HG03571 (cell line): ENCODE results near the gene IL1RAPL2.
"Not testable (repeated sequence)": the region's sequence is repeated elsewhere in the genome, so short reads cannot be mapped to it uniquely, and the experiment has no call there.

ENCODE experiments used
- ATAC-seq: cut with Tn5 transposase; IDR thresholded peaks from one replicate; pipeline ENCODE4 v1.9.1; 2021; ENCODE audit not compliant: unreplicated experiment

IL1RAPL2 gene

DNA sequence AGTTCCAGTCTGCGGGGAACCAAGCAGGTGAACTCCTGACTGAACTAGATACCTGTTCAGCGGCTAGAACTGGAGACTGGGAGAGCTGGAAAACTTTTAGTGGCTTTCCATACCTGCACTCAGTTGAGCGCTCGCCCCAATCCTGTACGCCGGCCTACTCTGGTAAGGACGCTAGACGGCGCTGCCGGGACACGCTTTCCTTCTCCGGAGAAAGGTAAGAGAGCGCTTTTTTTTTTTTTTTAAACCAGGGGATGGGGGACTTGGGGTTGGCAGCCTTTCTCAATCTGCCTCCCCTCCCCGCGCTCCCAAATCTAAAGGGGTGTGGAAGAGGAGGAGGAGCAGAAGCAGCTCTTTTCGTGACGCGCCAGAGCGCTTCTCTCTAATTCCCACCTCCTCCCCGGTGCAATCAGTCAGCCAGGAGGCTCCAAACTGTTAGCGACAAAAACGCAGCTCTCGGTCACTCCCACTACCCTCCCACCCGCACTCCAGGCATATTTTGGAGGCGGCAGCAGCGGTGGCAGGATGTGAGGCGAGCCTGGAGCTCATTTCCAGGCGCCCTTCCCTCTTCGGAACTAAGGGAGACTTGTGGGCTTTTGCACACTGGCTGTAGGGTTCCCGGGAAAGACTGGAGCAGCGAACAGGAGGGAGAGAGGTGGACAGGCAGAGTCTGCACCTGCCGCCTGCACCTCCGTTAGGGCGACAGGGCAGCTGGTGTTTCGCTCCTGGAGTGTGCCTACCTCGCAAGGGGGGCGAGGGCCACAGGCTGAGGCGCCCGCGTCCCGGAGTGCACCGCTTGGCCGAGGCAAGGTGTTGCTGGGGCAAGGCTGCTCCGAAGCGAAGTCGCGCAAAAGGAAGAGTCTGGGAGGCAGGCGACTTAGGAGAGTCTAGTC is at the start of gene IL1RAPL2:
TSS of gene IL1RAPL2 (plus strand) at position 409 of the 890 bp plus-strand sequence.
- no peak for ATAC-seq

DNA sequence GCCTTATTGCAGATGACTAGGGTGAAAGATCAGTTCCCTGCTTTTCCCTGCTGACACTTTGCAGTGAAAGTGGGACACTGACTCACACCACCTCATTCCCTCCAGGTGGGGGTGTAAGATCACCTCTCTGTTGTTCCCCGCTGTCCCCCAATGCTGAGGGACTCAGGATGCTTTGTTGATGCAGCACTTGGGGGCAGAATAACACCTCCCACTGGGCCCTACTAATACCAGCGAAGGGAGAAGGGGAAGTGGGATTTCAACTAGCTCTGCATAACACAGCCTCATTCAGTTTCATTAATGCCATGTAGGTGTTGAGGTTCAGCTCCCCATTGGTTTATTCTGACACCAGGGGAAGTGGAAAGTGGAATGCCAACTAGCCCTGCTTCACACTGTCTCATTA is 43.6 kb upstream of the IL1RAPL2 start:
- no peak for ATAC-seq

DNA sequence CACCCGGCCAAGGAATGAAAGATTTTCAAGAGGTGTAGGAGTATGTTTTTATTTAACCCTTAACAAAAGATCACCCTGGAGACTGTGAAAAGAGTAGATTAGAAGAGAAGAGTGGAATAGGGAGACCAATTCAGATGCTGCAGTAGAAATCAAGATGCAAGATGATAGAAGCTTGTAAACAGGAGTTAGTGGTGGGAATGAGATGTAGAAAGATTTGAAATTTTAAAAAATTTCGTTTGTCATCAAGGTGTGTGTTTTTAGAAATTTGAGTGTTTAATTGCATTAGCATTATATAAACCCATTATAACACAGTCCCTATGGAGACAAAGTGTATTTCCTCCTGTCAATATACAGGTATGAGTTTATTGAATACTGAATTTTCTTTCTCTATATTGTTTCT is 42.1 kb upstream of the IL1RAPL2 start:
- no peak for ATAC-seq

DNA sequence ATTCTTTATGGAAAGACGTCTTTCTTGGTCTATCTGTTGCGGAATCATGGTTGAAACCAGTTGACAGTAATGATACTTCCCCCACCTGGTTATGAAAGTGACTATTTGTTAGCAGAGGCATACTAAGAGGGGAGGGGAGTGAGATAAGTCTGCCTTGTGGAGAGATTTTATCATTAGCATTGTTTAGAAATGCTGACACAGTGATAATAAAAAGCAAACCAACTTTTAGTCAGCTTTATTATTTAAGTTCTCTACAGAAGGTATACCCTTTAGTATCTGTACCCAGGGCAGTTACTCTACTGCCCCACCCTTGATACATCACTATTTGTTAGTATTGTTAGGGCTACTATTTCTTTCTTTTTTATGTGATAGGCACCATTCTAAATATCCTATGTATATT is 26.9 kb upstream of the IL1RAPL2 start:
- ATAC-seq, result no peak

DNA sequence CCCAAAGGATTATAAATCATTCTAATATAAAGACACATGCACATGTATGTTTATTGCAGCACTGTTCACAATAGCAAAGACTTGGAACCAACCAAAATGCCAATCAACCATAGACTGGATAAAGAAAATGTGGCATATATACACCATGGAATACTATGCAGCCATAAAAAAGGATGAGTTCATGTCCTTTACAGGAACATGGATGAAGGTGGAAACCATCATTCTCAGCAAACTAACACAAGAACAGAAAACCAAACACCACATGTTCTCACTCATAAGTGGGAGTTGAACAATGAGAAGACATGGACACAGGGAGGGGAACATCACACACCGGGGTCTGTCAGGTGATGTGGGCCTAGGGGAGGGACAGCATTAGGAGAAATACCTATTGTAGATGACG is 23.6 kb upstream of the IL1RAPL2 start:
- not testable (repeated sequence) for ATAC-seq

DNA sequence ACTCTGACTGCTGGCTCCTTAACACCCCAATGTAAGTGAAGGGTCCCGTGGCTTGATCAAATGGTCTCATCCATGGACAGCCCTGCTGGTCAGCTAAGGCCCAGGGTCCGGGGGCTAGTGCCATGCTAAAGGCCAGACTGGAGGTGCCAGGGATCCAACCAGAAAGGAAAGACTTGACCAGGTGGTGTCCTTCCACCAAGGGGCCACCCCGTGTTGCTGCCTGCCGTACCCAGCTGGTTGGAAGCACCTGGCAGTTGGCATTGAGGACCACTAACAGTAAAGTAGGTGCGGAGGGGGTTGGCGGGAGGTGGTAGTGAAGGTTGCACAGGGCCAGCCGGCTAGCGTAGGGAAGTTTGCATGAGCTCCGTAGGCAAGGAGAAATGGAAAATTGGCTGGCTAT is 1.7 kb upstream of the IL1RAPL2 start:
- ATAC-seq, result no peak

DNA sequence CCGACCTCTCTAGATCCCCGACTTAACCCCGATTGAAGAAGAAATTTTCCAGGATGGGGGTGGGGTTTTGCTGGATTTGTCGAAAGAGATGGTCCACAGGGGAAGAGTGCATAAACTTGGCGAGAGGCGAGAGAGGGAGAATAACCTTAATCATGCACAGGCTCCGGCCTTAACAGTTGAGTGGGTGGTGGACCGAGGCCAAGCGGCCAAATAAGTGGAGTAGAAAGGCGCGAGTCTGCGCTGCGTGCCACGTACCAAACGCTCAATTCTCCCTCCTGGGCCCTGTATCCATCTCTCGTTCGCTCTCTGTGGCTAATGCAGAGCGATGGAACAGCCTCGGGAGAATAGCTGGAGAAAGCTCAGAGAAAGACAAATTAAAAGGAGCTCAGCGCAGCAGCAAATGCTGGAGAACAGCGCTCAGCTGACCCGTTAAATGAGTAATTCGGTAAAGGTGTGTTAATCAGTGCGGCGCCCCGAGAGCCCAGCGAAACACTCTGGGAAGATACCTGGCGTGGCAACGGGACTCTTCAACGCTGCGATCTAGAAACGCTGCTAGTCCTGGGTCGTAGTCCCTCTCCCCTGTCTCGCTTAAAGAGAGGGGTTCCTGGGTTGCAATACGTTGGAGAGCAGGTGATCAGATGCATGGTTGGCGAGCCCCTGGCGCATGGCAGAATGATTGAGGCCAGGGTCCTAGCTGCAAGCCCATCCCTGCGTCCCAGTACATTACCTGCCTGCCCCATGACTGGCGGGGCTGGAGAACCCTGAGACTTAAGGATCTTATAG is 887 bp upstream of the IL1RAPL2 start:
- ATAC-seq, result no peak

DNA sequence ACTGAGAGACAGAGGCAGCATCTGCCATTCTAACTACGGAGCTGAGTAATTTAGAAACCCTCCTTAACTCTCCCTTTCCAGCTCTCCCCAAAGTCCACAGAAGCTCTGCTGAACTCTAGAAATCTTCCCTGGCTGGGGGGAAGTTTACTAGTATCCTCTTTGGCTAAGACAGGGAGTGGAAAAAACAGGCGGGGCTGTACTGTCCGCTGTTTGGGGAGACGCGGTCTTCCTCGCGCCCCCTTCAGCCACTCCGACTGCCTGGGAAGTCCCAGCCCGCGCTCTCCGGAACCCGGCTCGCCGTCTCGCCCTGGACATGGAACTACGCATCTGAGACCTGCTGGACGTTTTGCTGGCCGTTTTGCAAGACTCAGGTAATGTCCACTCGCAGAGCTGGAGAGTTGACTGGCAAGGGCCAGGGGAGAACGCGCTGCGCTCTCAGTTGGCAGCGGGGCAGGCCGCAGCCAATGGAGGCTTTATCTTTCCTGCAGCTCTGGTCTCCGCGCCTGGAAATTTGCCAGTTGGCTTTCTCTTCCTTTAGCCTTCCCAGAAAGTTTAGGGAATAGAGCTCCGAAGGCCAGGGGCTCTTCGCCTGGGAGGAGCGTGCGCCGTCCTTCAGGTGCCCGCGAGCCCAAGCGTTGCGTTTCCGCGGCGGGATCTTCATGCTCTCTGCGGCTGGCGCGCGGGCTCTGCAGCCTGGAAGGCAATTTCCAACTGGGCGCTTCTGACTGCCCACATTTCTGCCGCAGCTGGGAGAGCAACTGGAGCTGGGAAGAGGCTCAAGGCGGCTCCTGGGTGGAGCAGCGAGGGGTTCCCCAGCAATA is 892 bp downstream of the IL1RAPL2 start:
- ATAC-seq, result no peak

DNA sequence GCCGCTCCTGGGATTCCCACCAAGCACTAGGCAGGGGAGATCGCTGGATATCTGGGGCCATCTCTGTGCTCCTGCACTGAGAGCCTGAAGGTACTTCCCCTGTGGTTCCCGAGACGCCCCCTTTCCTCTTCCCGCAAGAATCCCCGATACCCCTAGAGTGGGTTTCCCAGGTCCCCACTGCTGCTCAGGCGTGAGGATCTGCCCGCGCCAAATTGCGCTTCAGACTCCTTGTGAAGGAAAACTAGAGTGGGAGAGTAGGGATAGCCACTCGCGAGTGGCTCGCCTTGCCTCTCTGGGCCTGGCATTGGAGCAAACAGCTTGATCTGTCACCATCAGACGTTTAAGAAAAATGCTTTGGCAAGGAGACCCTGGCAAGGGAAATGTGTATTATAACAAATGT is 1.5 kb downstream of the IL1RAPL2 start:
- no peak for ATAC-seq

DNA sequence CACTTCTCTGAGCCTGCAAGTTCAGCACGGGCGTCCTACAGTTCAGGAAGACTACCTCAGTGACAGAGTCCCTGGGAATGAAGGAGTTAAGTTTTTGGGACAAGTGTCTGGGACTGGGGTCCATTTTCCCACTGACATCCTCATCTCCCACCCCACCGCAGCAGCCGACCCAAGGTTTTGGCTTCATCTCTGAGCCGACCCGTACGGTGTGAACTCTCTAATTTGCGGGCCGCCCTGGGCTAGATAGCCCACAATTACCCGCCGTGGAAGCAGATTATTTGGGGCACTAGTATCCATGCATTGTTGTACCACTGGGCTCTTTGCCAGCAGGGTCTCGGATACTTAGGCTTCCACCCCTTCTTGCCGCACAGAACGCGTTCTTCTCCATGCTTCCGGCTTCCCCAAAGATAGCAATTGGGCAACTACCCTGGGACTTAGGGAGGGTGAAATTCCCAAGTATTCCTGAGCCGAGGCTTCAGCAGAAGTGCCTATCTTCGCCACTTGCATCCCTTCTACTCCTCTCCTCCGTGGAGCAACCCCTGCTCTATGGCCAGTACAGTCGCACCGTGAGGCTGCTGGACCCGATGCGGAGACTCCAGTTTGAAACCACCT is 2.4 kb downstream of the IL1RAPL2 start:
- ATAC-seq, result no peak

DNA sequence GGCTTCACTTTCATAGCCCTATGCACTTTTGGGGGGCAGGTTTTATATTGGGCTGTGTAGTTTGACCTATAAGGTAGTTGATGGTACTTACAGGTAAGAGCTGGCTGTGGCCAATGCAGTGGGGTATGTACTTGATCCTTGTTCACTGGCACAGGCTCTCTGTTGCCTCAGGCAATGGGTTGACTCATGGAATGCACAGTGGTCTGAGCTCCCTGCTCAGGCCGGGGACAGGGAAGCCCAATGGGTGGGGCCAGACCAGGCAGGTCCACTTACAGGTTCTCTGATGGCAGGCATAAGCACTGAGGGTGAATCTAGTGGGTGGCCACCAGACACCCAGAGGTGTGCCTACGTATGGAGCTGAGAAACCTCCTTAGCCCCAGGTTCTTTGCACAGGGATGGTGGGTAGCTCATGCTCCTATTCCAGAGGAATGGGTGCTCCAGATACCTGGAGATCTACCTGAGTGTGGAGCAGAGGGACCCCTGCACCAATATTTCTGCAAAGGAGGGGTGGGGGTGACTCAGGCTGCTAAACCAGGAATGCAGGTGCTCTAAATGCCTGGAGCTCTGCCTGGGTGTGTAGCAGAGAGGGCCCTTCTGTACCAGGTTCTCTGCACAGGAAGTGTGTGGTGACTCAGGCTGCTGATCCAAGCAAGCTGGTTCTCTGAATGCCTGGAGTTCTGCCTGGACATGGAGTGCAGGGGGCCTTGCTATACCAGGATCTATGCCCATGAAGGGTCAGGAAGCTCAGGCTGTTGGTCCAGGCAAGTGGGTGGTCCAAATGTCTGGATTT is 52.3 kb downstream of the IL1RAPL2 start:
- ATAC-seq, result no peak

DNA sequence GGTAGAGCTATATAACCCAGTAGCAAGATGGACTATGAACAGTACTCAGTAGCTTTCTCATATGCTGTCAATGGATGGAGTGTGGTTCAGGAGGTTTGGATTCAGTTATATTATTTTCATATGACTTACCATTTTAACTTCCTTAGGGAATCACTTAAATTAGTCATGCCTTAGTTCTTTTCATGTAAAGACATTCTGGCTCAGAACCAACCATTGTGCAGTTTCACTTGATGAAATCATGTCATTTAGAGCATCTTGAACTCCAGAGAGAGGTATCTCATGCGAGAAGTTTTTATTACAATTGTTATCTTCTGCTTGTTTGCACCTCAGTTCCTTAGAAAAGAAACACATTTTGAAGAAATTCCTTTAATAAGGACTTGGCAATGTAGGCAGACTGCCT is 55.8 kb downstream of the IL1RAPL2 start:
- ATAC-seq, result no peak

DNA sequence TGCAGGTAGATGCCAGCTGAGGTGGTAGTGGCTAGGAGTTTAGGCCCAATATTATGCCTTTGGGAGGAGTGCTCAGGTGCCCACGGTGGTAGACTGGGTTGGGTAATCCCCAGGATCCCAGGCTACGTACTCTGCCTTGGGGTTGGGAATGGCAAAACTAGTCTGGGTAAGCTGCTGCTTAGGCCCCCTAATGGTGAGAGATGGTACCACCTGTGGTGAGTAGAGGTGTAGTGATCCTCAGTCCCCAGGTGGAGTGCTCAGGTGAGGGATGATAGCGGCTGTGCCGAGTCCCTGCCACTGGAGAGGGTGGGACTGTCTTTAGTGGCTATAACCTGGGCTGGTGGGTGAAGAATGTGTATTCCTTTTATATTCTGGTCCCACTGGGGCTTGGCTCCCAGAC is 75.2 kb downstream of the IL1RAPL2 start:
- ATAC-seq, result no peak

DNA sequence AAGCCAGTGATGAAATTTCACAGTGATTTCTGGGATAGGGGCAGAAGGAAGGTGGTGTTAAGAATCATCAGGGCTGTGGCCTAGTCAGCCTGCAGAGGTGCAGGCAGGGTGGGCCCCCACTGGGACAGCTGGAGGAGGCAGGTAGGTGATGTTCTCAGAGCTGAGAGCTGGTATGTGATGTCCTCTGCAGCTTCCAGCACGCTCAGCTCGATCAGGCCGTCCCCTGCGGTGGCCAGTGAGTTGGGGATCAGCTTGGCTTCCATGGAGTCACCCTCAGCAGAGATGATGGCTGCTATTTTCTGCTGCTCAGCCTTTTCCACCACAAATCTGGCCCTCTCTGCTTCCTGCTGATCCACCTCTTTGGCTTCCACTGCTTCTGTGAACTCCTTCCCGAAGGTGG is 81.1 kb downstream of the IL1RAPL2 start:
- no peak for ATAC-seq

DNA sequence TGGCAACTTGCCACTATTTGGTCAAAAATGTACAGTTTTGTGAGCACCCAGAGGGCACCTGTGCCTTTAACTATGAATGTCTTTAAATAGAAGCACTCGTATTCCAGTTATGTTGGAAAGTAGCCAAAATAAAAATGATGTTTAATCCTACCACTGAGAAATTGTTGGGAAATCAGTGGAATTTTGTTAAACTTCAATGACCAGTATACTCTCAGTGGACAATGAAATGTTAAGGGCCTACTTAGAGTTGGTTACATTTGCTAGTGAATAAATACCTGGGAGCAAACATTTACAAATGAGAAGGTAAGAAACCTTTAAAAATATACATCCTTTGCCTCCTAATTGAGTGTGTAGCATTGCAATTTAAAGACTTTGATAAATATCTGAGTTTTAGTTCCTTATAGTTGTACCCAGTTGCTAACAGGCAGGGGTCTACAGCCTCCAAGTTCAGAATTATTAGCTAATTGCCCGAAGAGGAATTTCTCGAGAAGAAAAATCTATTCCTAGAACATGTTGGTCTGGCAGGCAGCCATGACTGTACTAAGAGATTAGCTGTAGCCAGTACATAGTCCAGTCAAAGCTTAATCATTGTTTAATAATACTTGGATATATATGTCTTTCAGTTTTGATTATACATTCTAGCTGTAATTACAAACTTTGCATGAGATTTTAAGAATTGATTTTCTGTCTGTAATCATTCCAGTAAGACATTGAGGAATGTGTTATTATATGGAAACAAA is 93.2 kb downstream of the IL1RAPL2 start:
- no peak for ATAC-seq

DNA sequence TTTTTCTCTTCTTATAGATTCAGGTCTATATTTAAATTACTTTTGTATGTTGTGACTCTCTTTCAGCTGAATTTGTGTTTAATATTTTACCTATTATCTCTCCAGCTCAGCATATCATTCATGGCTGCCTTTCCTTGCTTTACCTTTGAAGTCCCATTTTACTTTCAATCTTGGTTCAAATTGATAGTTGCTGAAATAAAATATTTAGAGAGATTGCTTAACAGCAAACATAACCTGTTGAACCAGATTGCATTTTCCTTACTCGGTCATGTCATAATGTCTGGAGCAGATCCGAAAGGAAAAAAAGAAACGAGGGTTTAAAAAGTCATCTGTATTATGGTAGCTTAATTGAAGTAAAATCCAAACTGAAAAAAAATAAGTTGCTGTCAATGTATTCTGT is 94.1 kb downstream of the IL1RAPL2 start:
- ATAC-seq, result no peak

DNA sequence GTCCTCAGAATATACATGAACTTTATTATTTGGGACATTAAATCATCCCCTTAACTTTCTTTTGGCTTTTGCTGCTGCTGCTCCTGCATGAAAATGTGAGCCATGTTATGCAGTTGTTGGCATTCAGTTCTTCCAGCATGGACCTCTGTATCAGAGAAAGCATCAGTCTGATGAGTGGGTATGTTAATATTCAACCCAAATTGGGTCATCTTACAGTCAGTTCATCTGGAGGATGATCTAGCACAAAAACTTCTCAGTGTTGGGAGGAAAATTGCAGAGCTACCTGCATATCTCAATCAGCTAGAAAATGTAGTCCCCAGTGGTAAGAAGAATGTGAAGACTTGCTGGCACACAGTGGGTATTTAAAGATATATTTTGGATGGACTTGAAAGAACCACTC is 96.7 kb downstream of the IL1RAPL2 start:
- ATAC-seq, result no peak

DNA sequence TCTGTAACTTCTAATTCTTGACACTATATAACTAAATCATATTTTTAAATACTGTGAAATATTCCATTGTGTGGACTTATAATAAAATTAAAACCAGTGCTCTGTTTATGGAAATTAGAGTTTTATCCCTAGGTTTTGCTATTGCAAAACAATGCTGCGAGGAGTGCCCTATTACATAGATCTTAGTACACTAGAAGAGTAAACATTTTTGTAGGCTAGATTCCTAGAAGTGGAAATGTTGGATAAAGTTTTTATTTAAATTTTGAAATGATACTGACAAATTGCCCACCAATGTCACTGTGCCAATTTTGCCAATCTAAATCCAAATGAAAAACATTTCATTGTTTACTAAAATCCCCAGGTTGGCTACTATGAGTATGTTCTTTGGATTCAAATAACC is 99.7 kb downstream of the IL1RAPL2 start:
- ATAC-seq, result no peak

DNA sequence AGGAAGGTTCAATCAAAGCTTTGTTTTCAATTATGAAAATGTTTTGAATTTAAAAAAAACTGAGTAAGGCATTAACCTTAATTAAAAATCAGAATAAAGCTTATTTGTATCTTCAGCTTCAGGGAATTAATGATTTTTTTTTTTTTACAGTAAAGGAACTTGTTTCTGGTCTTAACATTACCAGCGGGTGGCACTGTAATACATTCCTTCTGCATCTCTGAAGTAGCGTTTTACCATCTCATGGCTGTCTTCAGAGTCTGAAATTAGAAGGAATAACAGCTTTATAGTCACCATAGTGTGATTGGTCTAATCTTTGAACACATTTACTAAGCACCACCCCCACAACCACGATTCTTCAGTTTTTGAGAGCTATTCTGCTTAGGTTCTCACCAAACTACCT is 102.6 kb downstream of the IL1RAPL2 start:
- no peak for ATAC-seq

DNA sequence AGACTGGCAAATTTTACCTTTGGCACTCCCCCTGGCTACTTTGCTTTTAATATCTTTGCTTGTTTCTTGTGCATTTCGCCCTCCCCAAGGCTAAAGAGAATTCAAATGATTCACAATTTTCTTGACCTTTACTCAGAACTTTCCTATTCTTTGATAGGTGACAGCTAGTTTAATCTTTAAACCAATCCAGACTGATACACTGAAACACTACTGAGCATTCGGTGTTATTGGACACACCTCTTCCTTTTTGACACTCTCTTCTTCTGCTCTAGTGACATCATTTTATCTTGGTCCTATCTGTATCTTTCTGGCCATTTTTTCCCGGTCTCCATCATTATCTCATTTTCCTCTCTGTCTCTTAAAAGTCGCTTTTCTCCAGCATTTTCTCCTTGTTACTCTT is 103.1 kb downstream of the IL1RAPL2 start:
- ATAC-seq, result no peak
